Liver (tissue), 9 donors: ENCODE measurements around the gene CAMSAP2. TPM values are rescaled to one million over a fixed set of nuclear protein-coding genes. Genes with fewer than 3 reads are reported as not detected.

Source experiments
- DNase-seq: peaks from one replicate; pipeline ENCODE4 v3.0.0-alpha.2; 2017; ENCODE audit warnings: low spot score
- H3K27ac ChIP-seq, 2 donors: one replicate each; pipeline ENCODE4 v1.7.0; 2013; ENCODE audit warnings: inconsistent platforms in 2 of 2, low read length in 2 of 2, control low read depth in 1 of 2, low read depth in 1 of 2, mild to moderate bottlenecking in 1 of 2
- H3K27me3 ChIP-seq, 4 donors: one replicate each; pipeline versions ENCODE4 v1.6.1 to v1.7.0; 2013; ENCODE audit warnings: low read length in 3 of 4, inconsistent platforms in 1 of 4, mild to moderate bottlenecking in 1 of 4, moderate library complexity in 1 of 4; ENCODE audit not compliant: control insufficient read depth in 4 of 4, insufficient read depth in 4 of 4
- H3K36me3 ChIP-seq, 4 donors: one replicate each; pipeline versions ENCODE4 v1.6.1 to v1.7.0; 2013; ENCODE audit warnings: low read length in 3 of 4, mild to moderate bottlenecking in 3 of 4, low read depth in 1 of 4, moderate library complexity in 1 of 4; ENCODE audit not compliant: control insufficient read depth in 4 of 4, insufficient read depth in 3 of 4
- H3K4me1 ChIP-seq, 4 donors: one replicate each; pipeline versions ENCODE4 v1.6.1 to v1.7.0; 2013; ENCODE audit warnings: low read length in 3 of 4, mild to moderate bottlenecking in 3 of 4, moderate library complexity in 1 of 4; ENCODE audit not compliant: control insufficient read depth in 4 of 4, insufficient read depth in 4 of 4
- H3K4me3 ChIP-seq, 3 donors: one replicate each; pipeline versions ENCODE4 v1.6.1 to v1.7.0; 2013; ENCODE audit warnings: low read length in 3 of 3, control low read depth in 1 of 3, low read depth in 1 of 3, mild to moderate bottlenecking in 1 of 3
- H3K9ac ChIP-seq, 2 donors: one replicate each; pipeline ENCODE4 v1.7.0; 2013; ENCODE audit warnings: low read length in 2 of 2, mild to moderate bottlenecking in 2 of 2, moderate library complexity in 2 of 2, control low read depth in 1 of 2, low read depth in 1 of 2
- H3K9me3 ChIP-seq, 4 donors: one replicate each; pipeline versions ENCODE4 v1.6.1 to v1.7.0; 2013; ENCODE audit warnings: low read length in 3 of 4; ENCODE audit not compliant: control insufficient read depth in 4 of 4
- EGR1 ChIP-seq, 2 donors: IDR thresholded peaks; 2 replicates each; pipeline ENCODE4 v1.6.1; 2016 to 2018; ENCODE audit warnings: antibody characterized with exemption in 2 of 2, low read depth in 2 of 2
- FOXA1 ChIP-seq: IDR thresholded peaks from 2 replicates; pipeline ENCODE4 v1.6.1; 2016; ENCODE audit warnings: antibody characterized with exemption
- FOXA2 ChIP-seq: IDR thresholded peaks from 2 replicates; pipeline ENCODE4 v1.6.1; 2016; ENCODE audit warnings: antibody characterized with exemption
- GABPA ChIP-seq, 2 donors: IDR thresholded peaks in 1 of 2; conservative IDR thresholded peaks in 1 of 2; 2 replicates each; pipeline ENCODE4 v1.6.1; 2016; ENCODE audit warnings: antibody characterized with exemption in 2 of 2, mild to moderate bottlenecking in 1 of 2, moderate library complexity in 1 of 2
- HNF4A ChIP-seq, 2 donors: conservative IDR thresholded peaks; 2 replicates each; pipeline ENCODE4 v1.6.1; 2016; ENCODE audit warnings: antibody characterized with exemption in 2 of 2, mild to moderate bottlenecking in 2 of 2
- JUND ChIP-seq, 2 donors: IDR thresholded peaks; 2 replicates each; pipeline ENCODE4 v1.6.1; 2016; ENCODE audit warnings: antibody characterized with exemption in 2 of 2
- NR2F2 ChIP-seq: IDR thresholded peaks from 2 replicates; pipeline ENCODE4 v1.6.1; 2016; ENCODE audit warnings: antibody characterized with exemption
- RAD21 ChIP-seq, 2 donors: IDR thresholded peaks; 2 replicates each; pipeline ENCODE4 v1.6.1; 2016; ENCODE audit warnings: antibody characterized with exemption in 2 of 2, mild to moderate bottlenecking in 2 of 2
- REST ChIP-seq: IDR thresholded peaks from 2 replicates; pipeline ENCODE4 v1.6.1; 2016; ENCODE audit warnings: antibody characterized with exemption, mild to moderate bottlenecking
- RXRA ChIP-seq, 2 donors: IDR thresholded peaks; 2 replicates each; pipeline ENCODE4 v1.6.1; 2017 to 2018; ENCODE audit warnings: antibody characterized with exemption in 2 of 2, mild to moderate bottlenecking in 1 of 2
- SP1 ChIP-seq: IDR thresholded peaks from 2 replicates; pipeline ENCODE4 v1.6.1; 2018; ENCODE audit warnings: antibody characterized with exemption, mild to moderate bottlenecking
- TAF1 ChIP-seq: conservative IDR thresholded peaks from 2 replicates; pipeline ENCODE4 v1.6.1; 2016; ENCODE audit warnings: antibody characterized with exemption, mild to moderate bottlenecking
- YY1 ChIP-seq: IDR thresholded peaks from 2 replicates; pipeline ENCODE4 v1.6.1; 2016; ENCODE audit warnings: antibody characterized with exemption, mild to moderate bottlenecking
- ZBTB33 ChIP-seq: IDR thresholded peaks from 2 replicates; pipeline ENCODE4 v1.6.1; 2016; ENCODE audit warnings: antibody characterized with exemption
- WGBS: extraction: QIAGEN DNeasy Blood & Tissue Kit; methylation state at CpG from one replicate; pipeline ENCODE4 v1.1.7; 2013; 5-methylcytosine and 5-hydroxymethylcytosine counted together
- polyA plus RNA-seq, 2 donors: library from polyadenylated mRNA; stranded (reverse) in 1 of 2; unstranded in 1 of 2; fragments of 200-250 nt in 1 of 2; fragments of >200 nt in 1 of 2; fragmentation: Nextera tagmentation in 1 of 2; extraction: Ambion mirVana in 1 of 2; gene quantifications; one replicate each; pipeline versions ENCODE4 v1.2.1 to v1.2.3, GENCODE V29; 2013 to 2015
- total RNA-seq, 2 donors: library from RNA; depleted of rRNA; stranded (reverse); fragments of >200 nt; gene quantifications; one replicate each; pipeline ENCODE4 v1.2.3, GENCODE V29; 2014
- TF ChIP-seq, protein P1 (sequence below): fragments of 150-350 bp; IDR thresholded peaks from 2 replicates; pipeline ENCODE4 v1.5.1; 2017; ENCODE audit warnings: improper control_type of control experiment, low read depth, low read length; ENCODE audit not compliant: missing input control
- TF ChIP-seq, protein P2 (sequence below): IDR thresholded peaks from 2 replicates; pipeline ENCODE4 v1.6.1; 2016; ENCODE audit warnings: antibody characterized with exemption
- TF ChIP-seq, protein P3 (sequence below): IDR thresholded peaks from 2 replicates; pipeline ENCODE4 v1.6.1; 2016; ENCODE audit warnings: antibody characterized with exemption
- donor health status: healthy.
- donor health status: healthy.
- donor health status: healthy.
- donor health status: healthy.
- donor health status: healthy.

CAMSAP2 gene
- total and polyA plus RNA-seq, 4 donors = 1.9 to 8.6 (median 3.5) TPM

- WGBS = 86% methylated on average over 5 of the region's 5 CpGs
- Histone ChIP-seq H3K4me3 (no peak overlapping the region), H3K27ac (no peak overlapping the region), H3K4me1 (no peaks in the 10 kb centered on the region), H3K27me3 (no peaks in the 10 kb centered on the region), H3K9me3 (no peaks in the 10 kb centered on the region), H3K9ac (no peak overlapping the region), H3K36me3 (no peaks in the 10 kb centered on the region)
- TF ChIP-seq NR2F2 = no peak
- no peak for TF ChIP-seq YY1
- no peak for TF ChIP-seq ZBTB33
- TF ChIP-seq GABPA (IDR thresholded peaks at IDR 0.05 in 1 of 2, conservative IDR thresholded peaks at IDR 0.05 in 1 of 2) = no peak
- TF ChIP-seq, protein P1, sequence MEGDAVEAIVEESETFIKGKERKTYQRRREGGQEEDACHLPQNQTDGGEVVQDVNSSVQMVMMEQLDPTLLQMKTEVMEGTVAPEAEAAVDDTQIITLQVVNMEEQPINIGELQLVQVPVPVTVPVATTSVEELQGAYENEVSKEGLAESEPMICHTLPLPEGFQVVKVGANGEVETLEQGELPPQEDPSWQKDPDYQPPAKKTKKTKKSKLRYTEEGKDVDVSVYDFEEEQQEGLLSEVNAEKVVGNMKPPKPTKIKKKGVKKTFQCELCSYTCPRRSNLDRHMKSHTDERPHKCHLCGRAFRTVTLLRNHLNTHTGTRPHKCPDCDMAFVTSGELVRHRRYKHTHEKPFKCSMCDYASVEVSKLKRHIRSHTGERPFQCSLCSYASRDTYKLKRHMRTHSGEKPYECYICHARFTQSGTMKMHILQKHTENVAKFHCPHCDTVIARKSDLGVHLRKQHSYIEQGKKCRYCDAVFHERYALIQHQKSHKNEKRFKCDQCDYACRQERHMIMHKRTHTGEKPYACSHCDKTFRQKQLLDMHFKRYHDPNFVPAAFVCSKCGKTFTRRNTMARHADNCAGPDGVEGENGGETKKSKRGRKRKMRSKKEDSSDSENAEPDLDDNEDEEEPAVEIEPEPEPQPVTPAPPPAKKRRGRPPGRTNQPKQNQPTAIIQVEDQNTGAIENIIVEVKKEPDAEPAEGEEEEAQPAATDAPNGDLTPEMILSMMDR = no peak
- no peak for TF ChIP-seq SP1
- no peak for TF ChIP-seq FOXA2
- no peak for TF ChIP-seq RXRA (IDR thresholded peaks at IDR 0.05)
- TF ChIP-seq, protein P2, sequence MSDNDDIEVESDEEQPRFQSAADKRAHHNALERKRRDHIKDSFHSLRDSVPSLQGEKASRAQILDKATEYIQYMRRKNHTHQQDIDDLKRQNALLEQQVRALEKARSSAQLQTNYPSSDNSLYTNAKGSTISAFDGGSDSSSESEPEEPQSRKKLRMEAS = no peak
- no peak for TF ChIP-seq FOXA1
- no peak for TF ChIP-seq REST
- TF ChIP-seq HNF4A (conservative IDR thresholded peaks at IDR 0.05) = no peak
- TF ChIP-seq RAD21 (IDR thresholded peaks at IDR 0.05) = no peak
- no peak for TF ChIP-seq TAF1
- TF ChIP-seq JUND (IDR thresholded peaks at IDR 0.05) = no peak
- TF ChIP-seq, protein P3, sequence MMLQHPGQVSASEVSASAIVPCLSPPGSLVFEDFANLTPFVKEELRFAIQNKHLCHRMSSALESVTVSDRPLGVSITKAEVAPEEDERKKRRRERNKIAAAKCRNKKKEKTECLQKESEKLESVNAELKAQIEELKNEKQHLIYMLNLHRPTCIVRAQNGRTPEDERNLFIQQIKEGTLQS = no peak
- TF ChIP-seq EGR1 (IDR thresholded peaks at IDR 0.05; ENCODE audit: low read depth in 2 of 2) = no peak
- no peak for DNase-seq
These were observed 170.4 kb downstream of the CAMSAP2 start for GRCh38 chr1:200909071-200909470.
